K562 (cell line): ENCODE measurements around the gene SLC19A3. TPM values are rescaled to one million over a fixed set of nuclear protein-coding genes. Genes with fewer than 3 reads are reported as not detected.
A peak's percentile ranks its signal among the peaks of the same experiment; 100 is the strongest.

Experiments used
- ATAC-seq: fragments of 200-7000 bp; cut with Tn5 transposase; 3 replicates; pipeline ENCODE4 v1.9.1; 2020; ENCODE audit warnings: moderate library complexity
- BruUV-seq: library from RNA; stranded (reverse); fragments of 400-500 nt; replicated peaks from 2 replicates; lab custom pipeline; 2021; lab: Mats Ljungman, UMichigan
- CTCF ChIA-PET: fragments of 300-600 bp; formaldehyde crosslinking; extraction: SDS; loops from one replicate; lab custom pipeline; 2021; ENCODE audit warnings: low intra/inter-chr PET ratio; lab: Yijun Ruan, JAX
- POLR2A ChIA-PET: fragments of 300-600, 350-650 bp; sonication (Branson Sonifier 250); formaldehyde crosslinking; extraction: SDS; loops from one replicate; lab custom pipeline; 2021; ENCODE audit warnings: antibody characterized with exemption, inconsistent platforms; lab: Yijun Ruan, JAX
- DNase-seq, 4 experiments: peaks; one replicate each; pipeline versions ENCODE4 v3.0.0 to v3.0.0-alpha.2; 2011 to 2018; ENCODE audit warnings: low spot score in 3 of 4, mixed read lengths in 3 of 4; ENCODE audit errors: extremely low read depth in 1 of 4
- FAIRE-seq: peaks from 2 replicates; lab custom pipeline; 2011; peaks lifted over from hg19 to GRCh38; lab: Jason Lieb, UNC
- H2AFZ ChIP-seq: 2 replicates; pipeline ENCODE4 v1.6.0; 2011; ENCODE audit warnings: low read depth, low read length, control low read depth, inconsistent platforms
- H3K27ac ChIP-seq: fragments of 200-600 bp; 3 replicates; pipeline ENCODE4 v1.8.0; 2011; ENCODE audit warnings: low read depth, mild to moderate bottlenecking, control low read depth, inconsistent platforms, low read length, moderate library complexity, mixed read lengths; ENCODE audit errors: extremely low read depth
- H3K27me3 ChIP-seq, 2 experiments: fragments of 300-600 bp in 1 of 2; 2 replicates in 1 of 2; 3 replicates in 1 of 2; pipeline versions ENCODE4 v1.6.0 to v1.8.0; 2011; ENCODE audit warnings: inconsistent platforms in 2 of 2, low read length in 2 of 2, mild to moderate bottlenecking in 1 of 2, mixed read lengths in 1 of 2, moderate library complexity in 1 of 2; ENCODE audit not compliant: control insufficient read depth in 2 of 2, insufficient read depth in 2 of 2
- H3K36me3 ChIP-seq: fragments of 300-600 bp; 3 replicates; pipeline ENCODE4 v1.8.0; 2011; ENCODE audit warnings: mild to moderate bottlenecking, low read length, inconsistent platforms; ENCODE audit not compliant: control insufficient read depth, insufficient read depth
- H3K4me1 ChIP-seq, 2 experiments: fragments of 200-600 bp in 1 of 2; replicated peaks in 1 of 2; 2 replicates in 1 of 2; 3 replicates in 1 of 2; pipeline versions ENCODE4 v1.5.1 to v1.8.0; 2011; ENCODE audit warnings: inconsistent platforms in 2 of 2, low read length in 2 of 2, mild to moderate bottlenecking in 1 of 2, mixed read lengths in 1 of 2, moderate library complexity in 1 of 2; ENCODE audit not compliant: control insufficient read depth in 2 of 2, insufficient read depth in 2 of 2
- H3K4me2 ChIP-seq: 2 replicates; pipeline ENCODE4 v1.6.1; 2011; ENCODE audit warnings: low read length, control low read depth, inconsistent platforms, mixed read lengths; ENCODE audit not compliant: insufficient read depth
- H3K4me3 ChIP-seq: fragments of 200-600 bp; sonication (generic), shearing (Covaris generic); 2 replicates; pipeline ENCODE4 v1.5.1; 2016; ENCODE audit warnings: control low read depth, inconsistent platforms
- H3K79me2 ChIP-seq: fragments of 200-600 bp; 3 replicates; pipeline ENCODE4 v1.8.0; 2011; ENCODE audit warnings: low read length, inconsistent platforms; ENCODE audit not compliant: control insufficient read depth, insufficient read depth
- H3K9ac ChIP-seq, 2 experiments: 2 replicates each; pipeline versions ENCODE4 v1.6.0 to v1.6.1; 2011; ENCODE audit warnings: low read depth in 2 of 2, low read length in 2 of 2, control low read depth in 1 of 2, inconsistent platforms in 1 of 2, mild to moderate bottlenecking in 1 of 2, mixed read lengths in 1 of 2; ENCODE audit not compliant: insufficient read depth in 1 of 2
- H3K9me1 ChIP-seq: one replicate; pipeline ENCODE4 v1.6.0; 2011; ENCODE audit warnings: inconsistent platforms, mild to moderate bottlenecking, low read length, moderate library complexity; ENCODE audit not compliant: control insufficient read depth, insufficient read depth
- H3K9me3 ChIP-seq: replicated peaks from 2 replicates; pipeline ENCODE4 v1.5.1; 2011; ENCODE audit warnings: low read depth, low read length, inconsistent platforms; ENCODE audit not compliant: control insufficient read depth, insufficient read depth
- H4K20me1 ChIP-seq: replicated peaks from 2 replicates; pipeline ENCODE4 v1.6.1; 2011; ENCODE audit warnings: low read length, inconsistent platforms, mixed read lengths; ENCODE audit not compliant: control insufficient read depth, insufficient read depth
- ARID1B ChIP-seq: fragments of 450-650 bp; IDR thresholded peaks from 2 replicates; pipeline ENCODE4 v1.6.1; 2016; ENCODE audit warnings: antibody characterized with exemption, mild to moderate bottlenecking, inconsistent platforms
- RFX7 ChIP-seq: fragments of 250-450 bp; sonication (Bioruptor Pico); IDR thresholded peaks from 2 replicates; pipeline ENCODE4 v1.5.1; 2021; ENCODE audit warnings: mild to moderate bottlenecking
- SRSF1 ChIP-seq: fragments of 200-400 bp; formaldehyde crosslinking; IDR thresholded peaks from 2 replicates; pipeline ENCODE4 v1.6.1; 2017; ENCODE audit warnings: mild to moderate bottlenecking, low read depth, low read length, moderate library complexity
- TSC22D4 ChIP-seq: fragments of 450-650 bp; IDR thresholded peaks from 2 replicates; pipeline ENCODE4 v1.6.1; 2016; ENCODE audit warnings: missing genetic modification characterization, missing biosample characterization, control low read depth
- ZBTB1 ChIP-seq: sonication (generic); formaldehyde crosslinking; IDR thresholded peaks from 2 replicates; pipeline ENCODE4 v1.8.1; 2023; ENCODE audit warnings: missing genetic modification reagents, low read depth, mild to moderate bottlenecking, borderline replicate concordance
- ZC3H4 ChIP-seq: sonication (generic); formaldehyde crosslinking; IDR thresholded peaks from 2 replicates; pipeline ENCODE4 v1.9.0; 2021; ENCODE audit warnings: missing genetic modification reagents, borderline replicate concordance
- WGBS: fragments of 100-300 bp; shearing (Covaris generic); methylation state at CpG from one replicate; pipeline ENCODE4 v1.1.6; 2016; ENCODE audit warnings: low coverage, mixed read lengths; ENCODE audit not compliant: insufficient coverage; ENCODE audit errors: missing lambda C conversion rate; 5-methylcytosine and 5-hydroxymethylcytosine counted together
- in situ Hi-C: fragments of 300-500 bp; cut with MboI; formaldehyde crosslinking; loops from 4 replicates; pipeline ENCODE4 v1.15.0; 2018; ENCODE audit warnings: inconsistent platforms, mixed read lengths
- intact Hi-C: fragments of 100-400 bp; cut with micrococcal nuclease; formaldehyde crosslinking; loops from 2 replicates; pipeline ENCODE4 v1.14.2; 2022
- polyA plus RNA-seq, 8 experiments: library from polyadenylated mRNA; depleted of rRNA in 4 of 8; stranded (reverse) in 5 of 8; unstranded in 3 of 8; fragments of >200 nt; fragmentation: Nextera tagmentation in 2 of 8; fragmentation: Illumina TruSeq in 1 of 8; extraction: Ambion mirVana in 2 of 8; extraction: Trizol in 1 of 8; gene quantifications; 2 replicates each; pipeline versions ENCODE4 v1.2.1 to v1.2.3, GENCODE V29; 2011 to 2014; ENCODE audit warnings: inconsistent platforms in 1 of 8, missing spikeins in 1 of 8
- total RNA-seq, 7 experiments: library from RNA; depleted of rRNA in 6 of 7; stranded (reverse); fragments of >200 nt in 6 of 7; fragmentation: Illumina TruSeq in 2 of 7; extraction: Trizol in 2 of 7; gene quantifications; 2 replicates each; pipeline versions ENCODE4 v1.2.1 to v1.2.3, GENCODE V29; 2011 to 2021; ENCODE audit warnings: low replicate concordance in 1 of 7

SLC19A3 gene
- total and polyA plus RNA-seq, 9 of the 15 experiments (the other 6 are each of a cell fraction or from before 2014, with no cell fraction given), result not detected

GRCh38 chr2:227728035-227728434, 10.2 kb upstream of the SLC19A3 start, which contains the start of gene SCYGR7:
Gene SCYGR7, plus strand, starts transcription at chr2:227728335. Its CDS starts 0 bp downstream, at chr2:227728335.
- Histone ChIP-seq H3K27ac (no peak within 1 kb of the TSS), H3K79me2 (no peaks in the 10 kb centered on the region), H3K9me1 (no peaks in the 10 kb centered on the region), H4K20me1 (no peaks in the 10 kb centered on the region), H3K4me2 (no peak within 1 kb of the TSS), H3K9me3 (no peaks in the 10 kb centered on the region), H3K36me3 (no peaks in the 10 kb centered on the region), H3K4me1 (no peaks in the 10 kb centered on the region), H2AFZ (no peak within 1 kb of the TSS), H3K4me3 (no peak within 1 kb of the TSS), H3K27me3 (no peaks in the 10 kb centered on the region), H3K9ac (no peak within 1 kb of the TSS)
- CTCF ChIA-PET, result no interaction called here
- in situ Hi-C loops, result no loop called here
- POLR2A ChIA-PET, result interaction anchor here (0.7 kb wide), 1 partner anchor 35 kb away, joined by 3 read pairs; no protein-coding TSS in a partner anchor
- no peak for DNase-seq
- TF ChIP-seq ZBTB1, result peak; percentile 67; the same call in 1 of the 2 replicates
- TF ChIP-seq SRSF1, result no peak
- no peak for TF ChIP-seq ZC3H4 (CRISPR knock-in tag)
- TF ChIP-seq TSC22D4, result no peak
- TF ChIP-seq RFX7 (CRISPR knock-in tag), result no peak
- TF ChIP-seq ARID1B, result no peak
- no peak for ATAC-seq
- no TSS peak for BruUV-seq
- FAIRE-seq, result no peak
- WGBS, result 0% methylated on average over 5 of the region's 5 CpGs
- intact Hi-C loops, result no loop called here
